ENCODE data around the gene RPS6KA2.

The RPS6KA2 gene

DNA sequence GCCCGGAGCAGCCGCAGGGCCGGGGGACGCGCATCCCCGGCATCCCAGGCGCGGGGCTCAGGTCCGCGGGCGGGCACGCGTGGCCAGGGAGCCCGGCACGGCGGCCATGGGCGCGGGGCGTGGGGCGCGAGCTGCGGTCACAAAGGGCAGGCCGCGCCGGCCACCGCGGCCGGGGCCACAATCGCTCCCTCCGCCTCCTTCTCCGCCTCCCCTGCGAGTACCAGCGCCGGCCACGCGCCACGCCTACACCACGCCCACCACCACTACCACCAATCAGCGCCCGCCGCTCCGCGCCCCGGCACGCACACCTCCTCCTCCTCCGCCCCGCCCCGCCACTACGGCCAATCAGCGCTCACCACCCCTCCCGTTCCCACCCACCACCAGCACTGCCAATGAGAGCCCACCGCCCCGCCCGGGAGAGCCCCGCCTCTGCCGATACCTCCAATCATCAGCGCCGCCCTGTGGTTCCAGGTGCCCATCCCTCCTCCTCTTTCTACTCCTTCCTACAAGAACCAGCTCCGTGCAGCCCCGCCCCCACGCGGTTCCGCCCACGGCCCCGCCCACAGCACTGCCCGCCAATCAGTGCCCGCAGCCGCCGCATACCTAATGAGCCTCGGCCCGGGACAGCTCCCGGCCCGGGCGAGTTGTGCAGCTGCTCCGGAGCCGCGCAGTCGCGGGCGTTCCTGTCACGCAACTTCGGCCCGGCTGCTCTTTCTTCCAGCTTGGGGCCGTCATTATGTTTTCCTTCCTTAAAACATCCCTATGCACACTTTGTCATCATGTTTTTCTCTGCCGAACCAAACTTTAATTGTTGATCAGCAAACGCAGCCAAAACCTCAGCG is at the start of gene RPS6KA2:
RPS6KA2 (minus strand) TSS at position 219 of the 842 bp plus-strand sequence. CDS start 232 bp downstream, outside the sequence.
- peak; percentile 93 for DNase-seq (ENCODE audit: low spot score)

DNA sequence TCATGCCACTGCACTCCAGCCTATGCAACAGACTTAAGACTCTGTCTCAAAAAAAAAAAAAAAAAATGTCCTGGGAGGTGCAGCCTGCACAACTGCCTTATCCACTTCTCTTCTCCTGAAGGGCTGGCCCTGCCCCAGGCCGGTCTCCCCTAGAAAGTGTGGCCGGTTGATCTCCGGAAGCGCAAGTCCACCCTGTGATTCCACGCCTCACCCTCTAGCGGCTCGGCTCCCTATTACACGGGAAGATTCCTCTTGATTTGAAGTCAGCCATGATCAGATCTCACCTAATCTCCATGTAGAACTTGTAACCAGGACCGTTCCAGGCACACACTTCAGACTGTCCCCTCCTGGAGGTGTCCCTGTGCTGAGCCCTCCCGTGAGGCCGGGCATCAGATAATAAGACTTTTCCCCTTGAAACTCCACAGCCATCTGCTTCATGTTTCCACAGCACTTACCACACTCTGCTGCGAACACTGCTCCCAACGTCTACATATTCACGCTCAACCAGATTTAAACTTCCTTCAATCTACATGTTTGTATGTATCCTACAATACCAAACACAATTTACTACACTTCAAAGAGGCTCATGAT is 49.3 kb upstream of the RPS6KA2 start:
- no peak for DNase-seq (ENCODE audit: low spot score)

DNA sequence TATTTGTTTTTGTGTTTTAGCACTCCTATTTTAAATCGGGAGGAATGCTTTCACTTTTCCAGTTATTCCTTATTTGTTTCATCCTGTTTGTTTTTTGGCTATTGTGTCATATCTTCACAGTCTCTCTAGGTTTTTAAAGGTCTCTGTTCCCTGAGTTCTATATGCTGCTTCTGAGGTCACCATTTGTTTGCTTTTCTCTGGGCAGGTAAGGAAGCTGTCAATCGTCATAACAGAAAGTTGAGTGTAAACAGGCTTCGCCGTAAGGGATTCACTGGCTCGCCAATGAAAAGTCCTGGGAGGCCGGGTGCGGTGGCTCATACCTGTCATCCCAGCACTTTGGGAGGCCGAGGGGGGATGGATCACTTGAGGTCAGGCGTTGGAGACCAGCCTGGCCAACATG is 48.7 kb upstream of the RPS6KA2 start:
- no peak for DNase-seq (ENCODE audit: low spot score)

DNA sequence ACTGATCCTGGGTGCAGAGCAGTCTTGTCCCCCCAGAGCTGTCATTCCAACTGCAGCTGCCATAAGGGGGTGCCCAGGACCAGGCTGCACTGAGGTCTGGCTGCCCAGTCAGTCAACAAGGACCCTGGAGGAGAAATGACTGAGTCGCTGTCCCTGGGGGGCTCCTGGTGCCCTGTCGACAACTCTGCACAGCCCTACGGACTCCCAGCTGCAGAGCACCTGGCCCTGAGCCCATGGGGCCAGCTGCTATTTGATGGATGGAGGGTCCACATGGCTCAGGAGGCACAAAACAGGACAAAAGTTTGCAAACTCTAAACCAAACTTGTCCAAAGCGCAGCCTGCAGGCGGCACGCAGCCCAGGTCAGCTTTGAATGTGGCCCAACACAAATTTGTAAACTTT is 46.3 kb upstream of the RPS6KA2 start:
- no peak for DNase-seq (ENCODE audit: low spot score)

DNA sequence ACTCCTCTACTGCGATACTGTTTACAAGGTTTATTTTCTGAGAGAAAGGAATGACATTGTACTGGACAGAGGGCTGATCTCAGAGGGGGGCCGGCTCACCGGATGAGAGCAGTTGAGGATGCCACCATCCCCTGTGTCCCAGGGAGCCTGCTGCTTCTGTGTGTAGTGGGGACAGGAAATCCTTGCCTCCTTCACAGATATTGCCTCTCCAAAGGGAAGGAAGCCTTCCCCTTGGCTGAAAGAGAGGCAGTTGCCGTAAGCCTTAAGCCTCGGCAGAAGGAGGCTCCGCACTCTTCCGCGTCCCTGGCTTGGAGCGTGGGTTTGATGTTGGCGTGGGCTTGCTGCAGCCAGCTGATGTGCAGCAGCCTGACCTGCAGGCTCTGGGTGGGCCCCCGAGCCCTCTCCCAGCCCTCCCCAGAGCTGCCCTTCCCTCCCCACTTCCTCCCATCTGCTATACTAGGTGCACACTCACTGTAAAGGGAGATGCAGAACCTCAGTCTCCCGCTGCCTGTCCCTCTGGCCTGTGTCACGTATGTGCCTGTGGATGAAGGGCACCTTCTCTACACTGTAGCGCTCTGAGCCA is 45.7 kb upstream of the RPS6KA2 start:
- no peak for DNase-seq (ENCODE audit: low spot score)

DNA sequence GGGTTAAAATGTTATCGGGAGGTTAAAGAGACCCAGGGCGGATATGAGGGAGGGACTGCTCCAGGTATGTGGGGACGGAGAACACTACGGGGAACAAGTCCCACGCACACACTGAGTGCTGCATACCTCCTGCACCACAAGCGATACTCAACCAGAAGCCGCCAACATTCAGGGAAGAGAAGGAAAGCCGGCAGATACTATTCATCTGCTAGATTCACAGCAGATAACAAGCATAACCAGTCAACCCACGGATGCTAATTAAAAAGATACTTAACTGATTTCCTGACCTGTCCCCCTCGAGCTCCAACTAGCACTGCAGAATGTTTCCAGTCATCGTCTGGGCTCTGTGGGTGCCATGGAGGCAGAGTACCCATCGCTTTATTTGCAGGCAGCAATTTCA is 45.1 kb upstream of the RPS6KA2 start:
- DNase-seq (ENCODE audit: low spot score): no peak

DNA sequence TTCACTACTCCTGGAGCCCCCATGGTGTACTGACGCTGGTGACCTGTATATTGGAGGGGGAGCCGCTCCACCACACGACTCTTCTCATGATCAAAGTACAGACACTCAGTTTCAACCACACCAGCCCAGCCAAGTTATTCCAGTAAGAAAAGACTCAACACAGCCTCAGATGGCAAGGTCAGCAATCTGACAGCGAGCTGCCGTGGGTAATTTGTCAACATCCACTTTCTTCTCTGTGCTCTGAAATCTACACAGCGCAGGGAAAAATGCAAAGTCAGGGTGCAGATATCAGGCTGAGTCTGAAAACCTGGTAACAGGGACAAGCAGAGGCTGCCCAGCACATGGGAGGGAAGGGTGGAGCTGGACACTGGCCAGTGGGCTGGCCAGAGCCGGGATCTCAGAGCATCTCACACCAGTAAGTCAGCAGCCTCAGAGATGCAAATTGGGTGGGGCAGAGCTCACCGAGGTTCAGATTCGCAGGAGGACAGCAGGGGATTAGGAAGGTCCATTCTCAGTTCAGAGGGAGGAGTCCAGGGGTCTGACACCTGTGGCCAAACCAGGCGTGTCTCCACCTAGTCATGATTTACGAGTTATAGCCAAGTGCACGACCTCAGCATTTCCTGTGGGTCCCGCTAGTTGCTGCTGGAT is 44.5 kb upstream of the RPS6KA2 start:
- DNase-seq (ENCODE audit: low spot score): no peak

DNA sequence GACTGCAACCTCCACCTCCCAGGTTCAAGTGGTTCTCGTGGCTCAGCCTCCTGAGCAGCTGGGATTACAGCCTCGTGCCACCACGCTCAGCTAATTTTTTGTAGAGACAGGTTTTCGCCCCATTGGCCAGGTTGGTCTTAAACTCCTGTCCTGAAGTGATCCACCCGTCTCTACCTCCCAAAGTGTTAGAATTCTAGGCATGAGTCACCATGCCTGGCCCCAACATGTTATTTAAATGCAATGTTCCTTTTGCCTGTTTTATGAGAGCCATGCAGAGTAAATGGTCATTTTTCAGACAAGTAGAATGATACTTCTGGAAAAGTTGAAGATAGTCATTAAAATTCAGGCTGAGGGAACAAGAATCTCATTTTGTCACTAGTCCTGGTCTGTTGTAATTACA is 43.8 kb upstream of the RPS6KA2 start:
- no peak for DNase-seq (ENCODE audit: low spot score)

DNA sequence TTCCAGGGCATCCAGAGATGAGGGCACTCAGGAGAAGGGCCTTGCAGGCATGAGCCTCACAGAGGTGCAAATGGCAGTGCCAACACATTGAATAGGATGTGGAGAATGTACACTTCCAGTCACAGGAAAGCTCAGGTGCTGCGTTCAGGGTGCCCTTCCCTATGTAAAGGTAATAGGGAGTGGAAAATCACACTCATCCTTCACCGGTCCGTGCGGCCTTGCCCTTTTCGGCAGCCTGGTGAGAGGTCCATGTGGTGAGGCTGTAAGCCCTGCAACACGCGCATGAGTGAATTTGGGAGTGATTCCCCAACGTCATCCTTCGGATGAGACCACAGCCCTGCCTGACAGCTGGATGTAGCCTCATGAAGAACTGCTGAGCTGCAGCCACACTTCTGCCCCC is 43.0 kb upstream of the RPS6KA2 start:
- no peak for DNase-seq (ENCODE audit: low spot score)

DNA sequence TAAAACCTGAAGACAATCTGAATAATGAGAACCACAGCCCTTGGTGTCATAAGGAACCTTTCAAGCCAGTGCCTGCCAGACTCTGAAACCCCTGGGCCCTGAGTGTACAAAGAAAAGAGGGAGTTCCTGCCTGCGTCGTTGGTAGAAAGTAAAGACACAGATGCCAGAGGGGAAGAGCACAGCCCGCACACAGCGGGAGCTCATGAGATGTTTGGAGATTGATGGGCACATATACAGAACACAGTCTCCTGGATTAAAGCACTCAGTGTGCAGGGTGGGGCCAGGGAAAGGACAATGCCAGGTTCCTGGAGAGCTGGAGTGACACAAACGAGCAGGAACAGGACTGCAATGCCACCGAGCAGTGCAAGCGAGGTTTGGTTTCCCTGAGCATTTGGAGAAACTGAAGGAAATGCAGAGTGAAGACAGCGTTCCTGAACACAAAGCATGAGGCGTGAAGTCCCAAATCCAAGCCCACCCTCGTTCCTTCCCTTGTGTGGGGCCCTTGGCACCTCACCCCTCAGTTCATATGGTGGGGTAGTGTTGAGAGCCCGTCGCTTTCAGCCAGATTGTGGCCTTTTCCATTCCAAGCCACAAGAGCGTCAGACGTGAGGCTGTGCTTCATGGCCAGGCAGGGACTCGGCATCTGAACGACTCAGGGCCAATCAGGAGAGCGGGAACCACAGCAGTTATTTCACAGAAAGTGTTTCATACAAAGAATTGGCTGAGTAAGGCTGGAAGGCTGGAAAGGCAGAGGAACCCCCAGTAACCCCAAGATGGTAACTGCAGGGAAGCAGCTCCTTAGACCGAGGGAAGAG is 41.0 kb upstream of the RPS6KA2 start:
- no peak for DNase-seq (ENCODE audit: low spot score)

DNA sequence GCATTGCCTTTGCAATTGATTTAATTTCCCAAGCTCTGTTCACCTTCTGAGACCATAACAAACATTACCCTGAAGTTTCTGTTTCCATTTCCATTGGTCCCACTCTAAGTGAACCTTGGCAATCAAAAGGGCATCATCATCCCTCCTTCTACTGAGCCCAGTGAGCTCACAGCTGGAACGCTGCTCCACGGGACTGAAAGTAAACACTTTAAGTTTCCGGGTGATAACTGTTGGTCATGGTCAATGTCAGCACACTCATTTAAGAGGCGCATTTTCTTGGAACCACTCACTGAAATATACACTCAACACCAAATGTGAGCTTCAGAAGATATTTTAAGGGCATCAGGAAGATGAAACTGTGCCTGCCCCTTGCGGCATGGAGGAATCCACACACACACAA is 37.1 kb upstream of the RPS6KA2 start:
- no peak for DNase-seq (ENCODE audit: low spot score)

DNA sequence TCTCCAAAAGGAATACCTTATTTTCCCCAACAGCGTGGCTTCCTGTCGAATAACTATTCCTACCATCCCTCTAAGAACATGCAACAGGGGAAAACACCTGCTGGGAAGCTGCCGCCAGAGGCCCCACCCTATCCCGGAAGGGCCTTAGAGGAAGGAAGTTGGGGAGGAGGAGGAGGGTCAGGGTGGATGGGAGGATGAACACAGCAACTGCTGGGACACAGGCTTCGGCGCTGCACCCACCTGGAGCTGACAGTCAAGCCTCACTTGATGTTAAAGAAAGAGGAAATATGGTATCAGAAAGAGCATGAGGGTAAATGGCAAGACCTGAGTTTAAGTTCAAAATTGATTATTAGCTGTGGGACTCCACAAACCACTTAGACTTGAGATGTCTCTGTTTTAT is 36.5 kb upstream of the RPS6KA2 start:
- no peak for DNase-seq (ENCODE audit: low spot score)

DNA sequence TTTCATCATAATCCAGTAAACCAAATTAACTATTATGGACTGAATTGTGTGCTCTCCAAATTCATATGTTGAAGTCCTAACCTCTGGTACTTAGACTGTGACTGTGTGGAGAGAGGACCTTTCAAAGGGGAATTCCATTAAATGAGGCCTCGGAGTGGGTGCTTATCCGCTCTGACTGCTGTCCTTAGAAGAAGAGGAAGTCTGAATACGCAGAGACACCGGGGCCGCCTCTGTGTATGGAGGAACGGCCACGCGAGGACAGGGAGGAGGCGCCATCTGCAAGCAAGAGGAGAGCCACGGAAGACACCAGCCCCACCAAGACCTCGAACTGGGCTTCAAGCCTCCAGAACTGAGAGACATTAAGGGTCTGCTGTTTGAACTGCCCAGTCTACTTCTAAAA is 35.6 kb upstream of the RPS6KA2 start:
- DNase-seq (ENCODE audit: low spot score): no peak

DNA sequence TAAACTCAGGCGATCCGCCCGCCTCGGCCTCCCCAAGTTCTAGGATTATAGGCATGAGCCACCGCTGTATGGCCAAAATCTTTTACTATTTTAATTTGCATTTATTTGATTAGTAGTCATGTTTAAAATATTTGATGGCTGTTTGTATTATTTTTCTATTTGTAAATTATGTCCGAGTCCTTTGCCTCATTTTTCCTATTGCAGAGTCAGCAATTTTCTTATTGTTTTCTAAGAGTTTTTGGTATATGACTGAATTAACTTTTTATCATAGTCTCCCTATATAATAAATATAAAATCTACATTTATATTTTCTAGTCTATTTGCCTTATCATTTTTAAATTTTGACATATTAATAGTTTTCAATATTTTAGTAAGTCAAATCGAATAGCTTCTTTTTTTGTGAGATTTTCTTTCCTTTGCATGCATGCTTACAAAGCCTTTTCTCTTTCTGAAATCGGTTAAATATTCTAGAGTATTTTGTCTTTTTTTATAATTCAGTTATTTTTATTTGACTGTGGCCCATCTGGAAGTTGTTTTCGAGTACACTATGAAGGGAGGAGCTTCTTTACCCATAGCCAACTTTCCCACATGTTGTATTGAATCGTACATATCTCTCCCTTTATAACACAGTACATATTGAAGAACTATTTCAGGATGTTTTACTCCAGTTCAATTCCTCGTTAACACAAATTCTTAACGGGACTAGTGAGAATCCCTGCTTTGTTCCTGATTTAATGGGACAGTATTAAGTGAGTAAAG is 34.5 kb upstream of the RPS6KA2 start:
- DNase-seq (ENCODE audit: low spot score): no peak

DNA sequence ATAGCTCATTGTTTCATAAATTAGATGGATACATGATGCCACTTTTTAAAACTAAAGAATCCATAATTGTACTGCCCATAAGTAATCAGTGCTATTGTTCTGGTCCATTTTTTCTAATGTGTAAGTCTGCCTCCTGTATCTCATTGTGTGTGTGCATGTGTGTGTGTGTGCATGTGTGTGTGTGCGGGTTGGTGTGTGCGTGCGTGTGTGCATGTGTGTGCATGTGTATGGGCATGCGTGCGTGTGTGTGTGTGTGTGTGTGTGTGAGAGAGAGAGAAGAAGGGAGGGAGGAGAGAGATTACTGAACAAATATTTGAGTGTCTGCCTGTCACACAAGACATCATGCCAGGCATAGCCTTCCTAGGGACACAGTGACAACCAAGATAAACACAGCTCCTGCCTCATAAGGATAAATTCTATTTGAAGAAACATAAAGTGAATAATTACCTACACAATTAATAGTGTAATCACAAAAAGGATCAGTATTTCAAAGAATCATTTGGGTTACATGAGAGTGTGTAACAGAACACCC is 33.2 kb upstream of the RPS6KA2 start:
- no peak for DNase-seq (ENCODE audit: low spot score)

DNA sequence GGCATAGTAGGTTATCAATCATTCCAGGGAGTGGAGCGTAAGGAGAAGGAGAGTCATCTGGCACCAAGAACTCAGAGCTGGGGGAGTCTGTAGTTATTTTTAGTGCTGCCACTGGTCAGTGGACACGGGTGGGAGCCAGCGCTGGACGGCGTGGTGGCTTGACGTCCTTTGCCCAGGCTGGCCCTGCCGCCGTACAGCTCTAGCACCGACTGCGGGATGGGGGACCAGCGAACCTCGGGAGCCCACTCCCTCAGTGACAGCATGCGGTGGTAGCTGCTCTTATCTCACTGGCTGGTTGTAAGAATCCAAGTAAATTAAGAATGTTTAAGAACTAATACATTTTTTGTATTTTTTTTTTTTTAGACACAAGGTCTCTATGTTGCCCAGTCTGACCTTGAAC is 32.5 kb upstream of the RPS6KA2 start:
- no peak for DNase-seq (ENCODE audit: low spot score)

DNA sequence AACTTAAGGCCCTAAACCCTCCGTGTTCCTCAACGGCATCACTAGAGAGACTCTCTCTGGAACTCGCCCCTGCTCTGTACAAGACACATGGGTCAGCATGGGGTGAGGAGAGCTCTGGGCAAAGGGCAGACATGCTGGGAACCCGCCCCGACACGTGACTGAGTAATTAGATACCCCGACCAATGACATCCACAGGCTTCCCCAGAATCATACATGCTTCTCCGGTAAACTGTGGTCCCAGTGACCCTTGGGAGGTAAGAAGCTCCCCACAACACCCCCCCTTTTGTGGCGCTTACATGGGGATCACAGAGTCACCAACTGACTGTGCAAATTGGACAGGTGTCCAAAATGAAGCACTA is 31.7 kb upstream of the RPS6KA2 start:
- DNase-seq (ENCODE audit: low spot score): no peak

DNA sequence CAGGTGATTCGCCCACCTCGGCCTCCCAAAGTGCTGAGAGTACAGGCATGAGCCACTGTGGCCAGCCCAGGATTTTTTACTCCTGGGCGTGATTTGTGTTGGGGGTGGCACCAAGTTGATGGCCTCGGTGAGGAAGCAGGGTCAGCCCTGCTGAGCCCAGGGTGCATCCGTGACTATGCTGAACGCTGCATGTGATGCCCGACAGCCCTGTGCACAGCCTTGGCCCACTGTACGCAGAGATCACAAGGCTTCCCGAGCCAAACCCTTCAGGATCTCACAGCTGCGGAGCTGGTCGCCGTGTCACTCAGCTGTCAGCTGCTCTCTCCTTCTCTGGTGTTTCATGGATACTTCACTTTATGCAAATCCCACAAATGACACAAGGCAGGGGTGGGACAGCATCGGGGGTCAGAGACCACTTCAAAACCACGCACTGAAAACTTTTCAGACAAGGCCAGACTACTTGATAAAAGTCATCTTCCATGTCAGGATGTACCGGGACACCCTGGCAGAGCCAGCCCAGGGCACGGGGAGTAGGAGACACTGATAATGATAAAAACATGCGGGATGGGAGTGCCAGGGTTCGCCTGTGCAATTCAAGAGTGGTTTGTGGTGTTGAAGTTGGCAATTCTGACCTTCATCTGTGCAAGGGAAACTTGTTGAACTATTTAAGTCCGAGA is 31.2 kb upstream of the RPS6KA2 start:
- DNase-seq (ENCODE audit: low spot score): no peak

DNA sequence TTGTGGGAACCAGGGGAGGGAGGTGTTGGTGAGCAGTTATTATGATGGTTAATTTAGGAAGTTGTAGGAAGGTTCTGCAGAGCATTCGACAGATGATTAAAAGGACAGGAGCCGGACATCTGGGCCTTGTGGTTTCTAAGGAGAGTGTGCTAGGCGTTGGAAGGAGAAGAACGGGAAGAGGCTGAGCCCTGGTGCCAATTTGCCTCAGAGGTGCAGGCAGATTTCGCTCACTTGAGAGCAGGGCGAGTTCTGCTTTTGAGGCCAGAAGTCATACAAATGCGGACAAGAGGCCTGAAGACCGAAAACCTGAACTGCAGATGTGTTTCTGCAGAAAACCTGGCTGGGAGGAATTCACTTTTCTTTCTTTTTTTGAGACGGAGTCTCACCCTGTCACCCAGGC is 30.5 kb upstream of the RPS6KA2 start:
- DNase-seq (ENCODE audit: low spot score): no peak

All from D341Med (cell line).